ENCODE data around the gene CTIF.

The CTIF gene

DNA sequence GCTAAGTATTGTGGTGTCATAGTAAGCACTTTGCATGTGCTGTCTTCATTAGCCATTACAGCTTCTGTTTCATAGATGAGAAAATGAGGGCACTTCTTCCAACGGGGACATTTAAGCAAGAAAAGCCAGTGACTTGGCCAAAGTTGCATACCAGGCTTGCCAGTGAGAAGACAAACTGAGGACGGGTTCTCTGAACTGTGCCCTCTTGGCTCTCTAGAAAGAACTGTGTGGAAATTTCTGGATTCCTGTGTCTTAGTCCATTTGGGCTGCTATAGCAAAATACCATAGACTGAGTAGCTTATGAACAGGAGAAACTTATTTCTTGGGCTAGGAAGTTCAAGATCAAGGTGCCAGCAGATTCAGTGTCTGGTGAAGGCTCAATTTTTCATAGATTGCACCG lies 13.3 kb downstream of the CTIF start:
- DNase-seq, result no peak

DNA sequence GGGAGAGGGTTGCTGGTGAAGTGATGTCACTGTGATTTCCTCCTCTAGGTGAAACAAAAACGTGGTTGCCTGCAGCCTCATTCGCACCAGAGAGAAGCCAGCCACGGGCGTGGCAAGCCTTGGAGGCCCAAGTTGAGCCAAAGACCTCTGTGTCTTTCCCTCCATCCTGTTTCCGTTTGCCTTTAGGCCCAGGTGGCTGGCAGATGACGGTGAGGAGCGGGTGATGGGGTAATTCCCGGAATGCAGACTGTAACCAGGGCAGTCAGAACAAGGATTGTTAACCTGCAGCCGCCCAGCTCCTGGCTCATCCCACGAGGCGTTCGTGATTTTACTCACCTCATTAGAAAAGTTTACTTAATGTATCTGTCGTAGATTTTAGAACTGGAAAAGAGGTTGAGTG lies 14.4 kb downstream of the CTIF start:
- DNase-seq, result no peak

DNA sequence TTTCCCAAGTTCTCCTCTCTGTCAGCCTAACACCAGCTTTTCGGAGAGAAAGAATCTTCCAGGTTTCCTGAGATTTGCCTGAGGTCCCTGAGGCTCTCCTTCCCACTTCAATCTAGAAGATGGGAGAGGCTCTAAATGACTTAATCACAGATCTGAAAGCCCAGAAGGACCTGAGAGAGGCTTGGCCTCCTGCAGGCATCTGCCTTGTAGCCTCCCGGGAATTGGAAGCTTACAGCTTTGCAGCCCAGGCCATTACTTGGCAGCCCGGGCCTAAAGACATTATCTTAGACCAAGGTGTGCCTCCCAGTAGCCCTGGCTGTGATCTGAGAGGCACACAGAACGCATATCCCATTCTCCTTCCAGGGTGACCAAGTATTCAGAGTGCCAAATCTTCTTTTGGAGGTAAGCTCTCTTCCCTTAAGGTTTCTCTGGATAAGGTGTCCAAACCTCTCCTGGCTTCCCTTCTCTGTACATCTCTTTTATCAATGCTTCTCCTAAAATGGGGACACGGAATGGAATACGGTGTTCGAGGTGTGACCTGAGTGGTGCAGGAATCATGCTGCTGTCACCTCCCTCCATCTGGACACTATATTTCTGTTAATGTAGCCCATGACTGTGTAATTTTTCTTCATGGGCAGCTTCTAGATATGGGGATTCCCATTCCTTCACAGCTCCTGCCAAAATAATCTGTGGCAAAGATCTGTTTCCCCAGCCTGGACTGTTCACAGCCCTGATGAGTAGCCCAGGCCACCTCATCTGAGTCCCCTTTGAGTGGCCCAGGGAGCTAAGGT lies 16.0 kb downstream of the CTIF start:
- no peak for DNase-seq

DNA sequence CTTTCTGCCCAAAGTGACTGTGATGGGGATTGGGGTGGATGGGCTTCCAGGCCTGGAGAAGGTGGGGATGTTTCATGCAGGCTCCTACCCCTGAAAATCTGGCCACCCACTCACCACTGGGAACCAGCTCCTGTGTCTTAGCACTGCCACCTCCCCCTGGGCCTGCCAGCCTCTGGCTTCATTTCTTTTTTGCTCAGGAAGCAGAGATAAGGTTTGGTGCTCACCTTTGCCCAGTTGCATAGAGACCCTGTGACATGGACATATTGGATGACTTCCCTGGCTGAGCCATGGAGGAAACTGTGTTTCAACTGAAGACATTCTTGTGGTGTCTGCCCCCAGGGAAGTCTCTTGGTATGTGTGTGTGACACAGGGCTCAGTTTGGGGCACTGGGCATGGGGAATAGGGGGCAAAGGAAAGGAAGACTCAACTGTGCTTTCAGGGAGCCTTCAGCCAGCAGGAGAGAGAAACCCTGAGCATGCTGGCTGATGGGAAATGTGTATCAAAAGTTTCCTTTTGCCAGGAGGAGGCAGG lies 16.7 kb downstream of the CTIF start:
- no peak for DNase-seq

DNA sequence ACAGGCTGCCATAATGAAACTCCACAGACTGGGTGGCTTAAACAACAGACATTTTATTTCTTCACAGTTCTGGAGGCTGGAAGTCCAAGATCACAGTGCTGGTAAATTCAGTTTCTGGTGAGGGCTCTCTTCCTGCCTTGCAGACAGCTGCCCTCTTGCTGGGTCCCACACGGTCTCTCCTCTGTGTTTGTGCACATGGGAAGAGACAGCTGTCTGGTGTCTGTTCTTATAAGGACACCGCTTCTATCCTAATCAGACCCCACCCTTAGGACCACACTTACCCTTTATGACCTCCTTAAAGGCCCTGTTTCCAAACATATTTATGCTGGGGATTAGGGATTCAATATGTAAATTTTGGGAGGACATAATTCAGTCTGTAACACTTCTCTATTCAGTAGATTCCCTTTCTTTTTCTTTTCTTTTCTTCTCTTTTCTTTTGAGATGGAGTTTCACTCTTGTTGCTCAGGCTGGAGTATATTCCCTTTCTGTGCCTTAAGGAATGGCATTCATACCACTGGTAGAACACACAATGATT lies 18.9 kb downstream of the CTIF start:
- no peak for DNase-seq

DNA sequence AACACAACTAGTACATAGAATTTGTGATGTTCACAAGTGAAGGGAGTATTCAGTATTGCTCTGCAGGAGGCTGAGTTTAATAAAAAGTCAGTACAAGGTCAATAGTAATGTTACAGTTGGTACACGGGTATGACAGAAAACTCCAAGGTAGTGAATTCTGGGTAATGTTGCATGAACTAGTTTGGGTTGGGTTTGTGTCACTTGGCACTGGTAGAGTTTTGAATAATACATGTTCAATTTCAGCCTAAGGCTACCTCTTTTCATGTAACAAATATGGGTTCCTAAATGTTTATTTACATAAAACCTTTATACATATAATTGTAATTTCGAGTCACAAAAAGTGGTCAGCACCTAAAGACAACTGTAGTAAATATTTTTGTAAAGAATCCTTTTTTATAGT lies 19.4 kb downstream of the CTIF start:
- DNase-seq, result no peak

DNA sequence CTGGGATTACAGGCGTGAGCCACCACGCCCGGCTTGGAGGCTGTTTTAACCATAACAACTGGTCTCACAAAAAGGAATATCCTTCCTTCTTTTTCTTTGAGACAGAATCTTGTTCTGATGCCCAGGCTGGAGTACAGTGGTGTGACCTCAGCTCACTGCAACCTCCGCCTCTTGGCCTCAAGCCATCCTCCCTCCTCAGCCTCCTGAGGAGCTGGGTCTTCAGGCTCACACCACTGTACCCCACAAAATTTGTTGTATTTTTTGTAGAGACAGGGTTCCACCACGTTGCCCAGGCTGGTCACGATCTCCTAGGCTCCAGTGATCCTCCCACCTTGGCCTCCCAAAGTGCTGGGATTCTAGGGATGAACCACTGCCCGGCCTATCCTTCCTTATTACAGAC lies 21.7 kb downstream of the CTIF start:
- DNase-seq, result no peak

DNA sequence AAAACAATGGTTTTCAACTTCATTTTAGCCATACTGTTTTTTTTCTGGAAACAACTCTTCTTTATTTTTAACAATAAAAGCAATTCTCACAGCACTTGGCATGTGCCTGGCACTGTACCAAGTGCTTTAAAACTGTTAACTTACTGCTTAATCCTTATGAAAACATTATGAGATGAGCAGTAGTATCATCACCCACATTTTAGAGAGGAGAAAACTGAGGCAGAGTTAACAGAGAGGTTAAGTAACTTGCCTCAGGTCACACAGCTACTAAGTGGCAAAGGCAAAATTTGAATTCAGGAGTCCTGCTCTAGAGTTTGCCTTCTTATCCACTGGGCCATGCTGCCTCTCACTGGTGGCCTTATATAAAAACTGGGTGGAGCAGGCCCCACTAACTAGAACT lies 23.2 kb downstream of the CTIF start:
- no peak for DNase-seq

DNA sequence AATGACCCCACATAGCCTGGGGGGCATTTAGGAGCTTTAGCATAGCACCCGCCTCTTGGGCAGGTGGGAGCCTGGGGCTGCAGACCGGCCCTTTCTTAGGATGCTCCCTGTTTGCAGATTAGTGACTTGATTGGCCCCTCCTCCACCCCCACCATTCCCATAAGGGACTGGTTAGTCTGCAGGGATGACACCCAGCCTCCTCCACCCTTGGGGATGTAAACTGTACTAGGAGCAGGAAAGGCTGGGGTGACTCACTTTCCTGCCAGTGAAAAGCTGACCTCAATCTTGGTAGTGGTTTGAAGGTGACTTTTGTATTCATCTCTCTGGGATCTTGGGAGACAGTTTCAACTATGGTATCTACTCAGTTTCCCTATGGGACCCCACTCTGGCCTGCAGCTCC lies 24.2 kb downstream of the CTIF start:
- no peak for DNase-seq

DNA sequence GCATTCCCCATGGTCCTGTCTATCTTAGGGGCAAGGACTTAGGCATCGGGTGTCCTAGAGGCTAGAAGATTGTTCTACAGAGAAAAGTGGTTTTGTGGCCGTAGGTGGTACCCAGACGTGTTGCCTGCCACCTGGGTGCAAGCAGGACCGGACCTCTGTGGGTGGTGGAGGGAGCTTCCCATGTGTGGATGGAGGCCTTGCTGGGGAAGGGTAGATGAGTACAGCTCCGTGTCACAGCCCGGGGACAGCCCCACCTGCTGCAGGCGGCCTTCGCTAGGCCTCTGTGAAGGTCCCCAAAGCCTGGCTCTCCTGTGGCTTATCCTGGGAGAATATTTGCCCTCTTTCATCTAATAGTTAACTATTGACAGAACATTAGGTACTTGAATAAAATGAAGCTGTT lies 25.3 kb downstream of the CTIF start:
- DNase-seq, result no peak

DNA sequence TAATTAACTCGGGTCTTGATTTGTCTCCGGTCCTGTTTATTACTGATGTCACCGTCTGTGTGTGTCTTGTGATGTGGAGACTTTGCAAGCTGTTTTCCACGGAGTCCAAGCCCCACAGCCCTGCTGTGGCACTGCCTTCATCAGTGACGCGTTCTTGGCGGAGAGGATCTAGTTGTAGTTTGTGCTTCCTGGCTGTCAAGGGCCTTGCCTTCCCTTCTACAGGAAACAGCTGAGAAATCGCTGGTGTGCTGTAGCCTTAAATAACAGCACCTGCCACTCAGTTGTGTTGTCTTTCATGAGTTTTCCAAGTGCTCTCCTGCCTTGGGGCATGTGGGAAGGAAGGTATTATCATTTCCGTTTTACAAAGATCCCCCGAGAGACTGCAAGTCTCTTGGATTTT lies 26.3 kb downstream of the CTIF start:
- no peak for DNase-seq

DNA sequence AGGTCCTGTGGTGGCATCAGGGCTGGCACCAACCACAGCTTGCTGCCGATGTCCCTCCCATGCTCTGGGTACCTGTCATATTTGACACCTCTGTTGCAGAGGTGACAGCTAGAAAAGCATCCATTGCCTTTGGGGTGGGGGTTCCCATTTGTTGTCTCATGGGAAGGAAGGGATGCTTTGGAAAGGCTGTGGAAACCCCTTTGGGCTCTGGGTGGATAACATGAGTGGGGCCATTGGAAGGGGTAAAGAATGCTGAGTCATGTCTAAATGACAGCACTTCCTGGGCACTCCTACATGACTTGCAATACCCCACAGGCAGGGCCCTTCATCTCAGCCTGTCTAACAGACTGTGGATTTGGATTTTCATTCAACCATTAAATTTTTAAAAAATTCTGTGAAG lies 27.8 kb downstream of the CTIF start:
- no peak for DNase-seq

DNA sequence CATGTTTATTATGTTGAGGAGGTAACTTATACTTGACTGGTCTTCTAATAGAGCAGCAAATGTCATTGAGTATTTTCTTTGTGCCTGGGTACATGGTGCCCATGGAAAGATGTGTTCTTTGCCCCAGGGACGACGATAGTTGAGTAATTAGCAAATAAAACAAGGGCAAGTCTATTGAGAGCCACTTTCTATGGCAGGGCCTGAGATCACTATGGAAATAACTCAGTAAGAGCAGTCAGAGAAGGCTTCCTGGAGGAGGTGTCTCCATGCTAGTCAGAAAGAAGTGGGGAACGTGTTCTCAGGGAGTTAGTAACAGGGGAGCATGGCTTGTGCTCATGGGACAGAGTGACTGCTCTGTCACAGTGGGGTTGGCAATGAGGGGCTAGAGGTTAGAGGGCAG lies 28.6 kb downstream of the CTIF start:
- DNase-seq, result no peak

DNA sequence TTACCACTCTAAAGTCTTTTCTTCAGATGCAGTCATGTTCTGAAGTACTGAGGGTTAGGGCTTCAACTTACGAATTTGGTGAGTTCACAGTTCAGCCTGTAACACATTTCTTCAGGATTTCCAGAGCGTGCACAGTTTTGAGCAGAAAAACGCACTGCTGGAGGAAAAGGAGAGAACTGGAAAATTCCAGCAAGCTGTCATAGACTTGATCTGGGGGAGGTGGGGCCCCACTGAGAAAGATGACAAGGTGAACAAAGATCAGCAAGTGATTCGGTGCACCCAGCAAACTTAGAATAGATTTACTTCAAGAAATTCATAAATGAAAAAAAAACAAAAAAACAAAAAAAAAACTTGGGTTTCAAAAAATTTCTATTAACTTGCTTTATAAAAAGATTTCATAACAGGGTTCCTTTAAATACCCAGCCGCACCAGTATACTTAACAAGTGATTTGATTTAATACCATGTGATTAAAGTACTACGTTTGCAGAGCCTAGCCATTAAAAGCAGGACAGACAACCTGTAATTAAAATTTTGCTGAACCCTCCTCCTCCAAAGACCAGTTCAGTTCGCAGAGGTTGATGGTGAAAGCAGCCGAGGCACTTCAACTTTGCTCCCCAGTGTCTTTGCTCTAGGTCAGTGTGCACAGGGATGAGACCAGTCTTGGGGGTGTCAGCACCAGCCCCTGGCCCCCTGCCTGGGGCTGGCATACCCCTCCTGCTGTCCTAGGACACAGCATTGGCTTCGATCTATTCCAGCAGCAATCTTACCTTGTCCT lies 30.5 kb downstream of the CTIF start:
- DNase-seq, result no peak

DNA sequence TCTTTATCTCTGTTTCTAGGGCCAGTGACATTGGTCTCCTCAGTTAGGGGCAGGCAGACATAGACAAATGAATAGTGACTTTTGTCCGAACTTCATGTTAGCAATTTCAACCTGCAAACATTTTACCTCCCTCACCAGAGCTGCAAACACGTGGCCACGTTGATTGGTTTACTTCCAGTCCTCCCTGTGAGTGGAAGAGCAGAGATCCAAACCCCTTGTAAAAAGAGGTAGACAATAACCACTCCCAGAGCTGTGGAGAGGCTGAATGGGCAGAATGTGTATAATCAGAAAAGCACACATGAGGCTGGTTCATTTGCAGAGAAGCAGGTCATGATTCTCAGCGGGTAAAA lies 31.1 kb downstream of the CTIF start:
- no peak for DNase-seq

DNA sequence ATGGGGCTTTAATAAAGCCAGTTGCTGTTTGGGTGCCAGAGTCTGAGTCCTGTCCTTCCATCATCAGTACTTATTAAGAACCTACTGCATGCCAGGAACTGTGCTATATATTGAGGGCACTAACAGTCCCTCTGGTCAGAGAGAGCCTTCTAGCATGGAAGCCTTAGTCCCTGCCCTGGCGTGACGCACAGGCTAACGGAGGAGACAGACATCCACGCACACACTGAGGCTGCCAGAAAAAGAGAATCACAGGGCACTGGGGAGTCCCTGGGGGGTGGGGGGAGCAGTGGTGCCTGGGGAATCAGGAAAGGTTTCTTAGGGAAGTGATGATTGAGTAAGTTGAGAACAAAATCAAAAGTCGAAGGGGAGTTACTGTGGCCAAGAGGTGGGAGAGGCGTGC lies 31.5 kb downstream of the CTIF start:
- no peak for DNase-seq

DNA sequence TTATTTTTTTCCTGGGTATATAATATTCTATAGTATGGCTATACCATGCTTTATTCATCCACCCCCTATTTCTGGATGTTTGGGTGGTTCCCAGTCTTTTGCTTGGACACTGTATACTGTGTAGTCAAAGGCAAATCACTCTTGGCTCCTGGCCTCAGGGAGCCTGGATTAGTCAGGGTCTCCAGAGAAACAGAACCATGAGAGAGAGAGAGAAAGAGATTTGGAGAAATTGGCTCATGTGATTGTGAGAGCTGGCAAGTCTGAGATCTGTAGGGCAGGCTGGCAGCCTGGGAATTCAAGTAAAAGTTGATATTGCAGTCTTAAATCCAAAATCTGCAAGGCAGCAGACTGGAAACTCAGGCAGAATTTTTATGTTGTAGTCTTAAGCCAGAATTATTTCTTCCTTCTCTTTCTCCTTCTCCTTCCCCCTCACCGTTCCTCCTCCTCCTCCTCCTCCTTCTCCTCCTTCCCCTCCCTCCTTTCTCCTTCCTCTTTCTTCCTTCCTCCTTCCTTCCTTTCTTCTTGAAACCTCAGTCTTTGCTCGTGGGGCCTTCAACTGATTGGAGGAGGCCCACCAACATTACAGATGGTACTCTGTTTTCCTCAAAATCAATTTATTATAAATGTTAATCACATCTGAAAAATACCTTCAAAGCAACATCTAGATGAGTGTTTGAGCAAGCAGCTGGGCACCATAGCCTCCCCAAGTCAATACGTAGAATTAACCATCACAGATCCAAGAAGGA lies 33.0 kb downstream of the CTIF start:
- DNase-seq, result no peak

DNA sequence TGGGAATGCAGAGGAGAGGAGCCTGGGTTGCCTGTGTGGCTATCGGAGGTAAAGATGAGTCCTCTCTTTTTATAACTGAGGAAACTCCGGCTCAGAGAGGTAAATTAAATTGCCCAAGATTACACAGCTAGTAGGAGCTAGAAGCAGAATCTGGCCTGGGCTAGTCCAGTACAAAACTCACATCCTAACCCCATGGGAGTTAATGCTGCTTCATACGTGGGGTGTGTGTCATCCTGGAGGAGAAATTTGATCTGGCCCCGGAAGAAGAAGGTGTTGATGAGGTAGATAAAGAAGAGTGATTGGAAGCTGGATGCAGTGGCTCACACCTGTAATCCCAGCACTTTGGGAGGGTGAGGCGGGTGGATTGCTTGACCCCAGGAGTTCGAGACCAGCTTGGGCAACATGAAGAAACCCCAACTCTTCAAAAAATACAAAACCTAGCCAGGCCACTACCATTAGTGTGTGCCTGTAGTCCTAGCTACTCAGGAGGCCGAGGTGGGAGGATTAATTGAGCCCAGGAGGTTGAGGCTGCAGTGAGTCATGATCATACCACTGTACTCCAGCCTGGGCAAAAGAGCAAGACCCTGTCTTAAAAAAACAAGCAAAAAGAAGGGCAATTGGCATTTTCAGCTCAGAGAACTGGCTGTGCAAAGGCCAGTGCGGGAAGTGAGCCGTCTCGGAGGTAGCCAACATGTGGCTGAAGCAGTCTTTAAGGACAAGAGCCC lies 33.7 kb downstream of the CTIF start:
- DNase-seq, result no peak

DNA sequence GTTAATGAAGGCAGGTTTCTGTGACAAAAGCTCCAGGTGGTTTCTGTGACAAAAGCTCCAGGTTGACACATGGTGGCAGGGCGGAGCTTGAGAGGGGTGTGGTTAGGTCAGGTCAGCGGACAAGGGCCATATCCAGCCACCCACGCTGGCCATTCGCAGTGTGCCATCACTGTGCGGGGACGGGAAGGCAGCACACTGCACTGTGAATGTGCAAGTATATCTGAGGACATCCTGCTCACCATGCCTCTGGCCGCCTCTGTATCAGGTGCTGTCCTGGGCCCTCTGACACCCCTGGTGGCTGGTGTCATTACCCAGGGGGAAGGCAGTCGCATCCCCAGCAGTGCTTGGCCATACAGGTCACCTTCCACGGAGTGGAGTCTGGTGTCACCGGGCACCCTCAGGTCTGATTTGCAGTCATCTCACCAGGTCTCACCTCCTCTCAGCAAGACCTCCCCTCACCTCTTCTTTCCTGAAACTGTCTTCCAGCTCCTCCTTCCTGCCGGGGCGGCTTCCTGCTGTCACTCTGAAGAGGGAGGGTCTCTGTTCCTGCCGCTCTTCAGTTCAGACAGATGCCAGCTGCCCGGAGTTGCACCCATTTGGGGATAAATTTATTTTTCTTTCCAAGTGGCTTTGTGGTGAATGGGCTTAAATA lies 34.9 kb downstream of the CTIF start:
- DNase-seq, result no peak

DNA sequence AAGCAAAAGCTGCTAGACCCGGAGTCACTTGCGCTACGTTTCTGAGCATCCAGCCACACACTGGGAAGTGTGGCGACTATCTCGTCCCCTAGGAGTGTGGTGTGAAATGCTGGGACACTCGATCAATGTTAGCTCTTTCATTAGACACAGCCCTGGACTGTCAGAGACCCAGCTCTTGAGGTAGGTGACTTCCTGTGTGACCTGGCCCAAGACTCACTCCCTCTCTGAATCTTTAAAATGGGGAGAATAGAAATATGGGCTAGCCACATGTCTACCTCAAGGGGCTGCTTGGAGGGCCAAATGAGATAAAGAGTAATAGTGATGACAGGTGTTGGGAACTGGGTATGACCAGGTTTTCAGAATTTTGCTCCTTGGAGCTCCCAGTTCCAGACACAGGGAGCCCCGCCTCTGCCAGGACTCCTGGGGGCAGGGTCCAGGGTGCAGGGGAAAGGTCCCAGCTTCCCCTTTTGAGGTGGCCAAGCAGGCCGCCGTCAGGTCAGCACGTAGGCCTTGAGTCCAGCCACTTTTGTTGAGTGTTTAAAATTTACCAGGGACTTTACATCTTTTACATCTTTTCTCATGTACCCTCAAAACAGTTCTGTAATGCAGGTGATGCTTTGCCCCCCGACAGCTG lies 36.0 kb downstream of the CTIF start:
- no peak for DNase-seq

DNA sequence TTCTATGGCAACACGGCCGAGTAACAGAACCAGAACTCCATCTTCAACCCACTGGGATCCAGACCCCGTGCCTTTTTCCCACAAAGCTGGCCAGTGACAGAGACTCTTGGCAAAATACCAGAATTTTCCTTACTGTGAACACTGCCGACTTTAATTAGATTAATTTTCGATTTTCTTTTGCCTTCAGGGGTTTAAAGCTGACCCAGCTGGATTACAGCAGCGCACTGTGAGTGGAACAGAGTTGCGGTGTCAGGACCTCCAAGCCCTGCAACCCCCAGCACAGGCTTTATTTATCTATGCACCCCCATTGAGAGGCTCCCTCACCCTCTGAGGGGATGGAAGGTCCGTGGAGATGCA lies 36.4 kb downstream of the CTIF start:
- no peak for DNase-seq
